ENCODE results near the gene TET3. TPM values are rescaled to one million over a fixed set of nuclear protein-coding genes. Genes with fewer than 3 reads are reported as not detected.

The TET3 gene
- total and polyA plus RNA-seq, 9 of the 15 experiments (the other 6 are each of a cell fraction or from before 2014, with no cell fraction given), result 0.35 to 16.3 (median 5.5) TPM

DNA sequence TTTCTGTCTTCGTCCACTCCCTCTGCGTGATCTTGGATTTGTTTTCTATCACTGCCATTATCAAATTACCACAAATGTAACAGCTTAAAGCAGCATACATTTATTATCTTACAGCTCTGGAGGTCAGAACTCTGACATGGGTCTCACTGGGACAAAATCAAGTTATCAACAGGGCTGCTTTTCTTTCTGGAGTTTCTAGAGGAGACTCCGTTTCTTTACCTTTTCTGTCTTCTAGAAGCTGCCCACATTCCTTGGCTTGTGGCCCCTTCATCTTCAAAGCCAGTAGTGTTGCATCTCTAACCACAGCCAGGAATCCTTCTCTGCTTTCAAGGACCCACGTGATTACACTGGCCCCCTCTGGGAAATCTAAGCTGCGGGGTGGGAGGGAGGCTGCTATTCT is 21.9 kb upstream of the TET3 start:
- no TSS peak for BruUV-seq (replicated peaks)
- intact Hi-C loops (cut with micrococcal nuclease) (no loop called here), in situ Hi-C loops (cut with MboI) (no loop called here)
- no peak overlapping the region for H3K4me2 ChIP-seq (ENCODE audit: insufficient read depth, low read length)
- H3K4me3 ChIP-seq, result no peak overlapping the region
- H3K79me2 ChIP-seq (ENCODE audit: control insufficient read depth, insufficient read depth, low read length), result no peaks in the 10 kb centered on the region
- FAIRE-seq (no peak), DNase-seq (ENCODE audit: extremely low read depth in 1 of 4, low spot score in 3 of 4) (no peak), ATAC-seq (no peak)
- no peak overlapping the region for H2AFZ ChIP-seq (ENCODE audit: low read depth, low read length)
- WGBS (ENCODE audit: insufficient coverage, low coverage, missing lambda C conversion rate), result 54% methylated on average over 5 of the region's 5 CpGs
- H3K9ac ChIP-seq (ENCODE audit: insufficient read depth in 1 of 2, low read depth in 2 of 2, low read length in 2 of 2), result no peak overlapping the region
- no peaks in the 10 kb centered on the region for H3K9me1 ChIP-seq (ENCODE audit: control insufficient read depth, insufficient read depth, low read length)
- no peaks in the 10 kb centered on the region for H4K20me1 ChIP-seq (replicated peaks; ENCODE audit: control insufficient read depth, insufficient read depth, low read length)
- TF ChIP-seq RBM25 (IDR thresholded peaks at IDR 0.05; ENCODE audit: low read depth, low read length, severe bottlenecking), result peak; percentile 47
- no peak for TF ChIP-seq ELF4 (CRISPR knock-in tag; IDR thresholded peaks at IDR 0.05)
- POLR2A ChIA-PET, result interaction anchor here (1.1 kb wide), 1 partner anchor 36 kb away, joined by 3 read pairs; the partner anchor contains the start of gene DGUOK
- peaks cover 21% of the 10 kb centered on the region; the same call in 2 of the 3 replicates for H3K36me3 ChIP-seq (ENCODE audit: control insufficient read depth, insufficient read depth, low read length)
- no peaks in the 10 kb centered on the region for H3K27me3 ChIP-seq (ENCODE audit: control insufficient read depth in 2 of 2, insufficient read depth in 2 of 2, low read length in 2 of 2)
- CTCF ChIA-PET (ENCODE audit: low intra/inter-chr PET ratio), result no interaction called here
- H3K4me1 ChIP-seq (replicated peaks in 1 of 2; ENCODE audit: control insufficient read depth in 2 of 2, insufficient read depth in 2 of 2, low read length in 2 of 2), result peaks cover 5 to 13% of the 10 kb centered on the region in 2 experiments; a peak in 3 of 5 replicates
- H3K27ac ChIP-seq (ENCODE audit: extremely low read depth, low read depth, low read length), result no peak overlapping the region
- H3K9me3 ChIP-seq (replicated peaks; ENCODE audit: control insufficient read depth, insufficient read depth, low read depth, low read length), result no peaks in the 10 kb centered on the region

DNA sequence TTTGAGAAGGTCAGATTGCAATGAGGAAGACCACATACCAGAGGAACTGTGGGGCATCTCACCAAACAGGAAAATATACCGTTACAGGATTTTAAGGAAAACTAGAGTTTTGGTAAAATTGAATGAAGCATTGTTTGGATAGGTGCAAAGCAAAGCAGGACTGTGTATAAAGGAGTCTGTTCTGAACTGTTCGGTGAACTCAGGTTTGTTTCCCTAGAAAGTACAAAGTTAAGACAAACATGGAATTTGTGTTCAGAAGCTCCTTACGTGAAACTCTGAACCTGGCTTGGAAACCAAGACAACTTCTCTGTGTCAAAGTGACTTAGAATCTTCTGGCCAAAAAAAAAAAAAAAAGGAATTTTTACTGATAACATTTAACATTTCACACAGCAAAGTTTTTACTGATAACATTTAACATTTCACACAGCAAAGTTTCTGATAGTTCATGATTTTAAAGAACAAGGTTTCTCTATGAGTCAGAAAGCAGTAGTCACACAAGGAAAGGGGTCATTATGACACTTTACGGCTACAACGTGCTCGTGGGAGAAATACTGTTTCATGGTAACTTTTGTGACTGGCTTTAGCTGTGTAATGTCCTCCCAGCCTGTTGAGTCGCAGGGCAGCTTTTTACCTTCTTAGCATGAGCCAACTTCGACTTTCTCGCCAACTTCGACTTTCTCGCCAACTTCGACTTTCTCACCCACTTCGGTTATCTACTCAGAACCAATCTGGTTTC is 21.2 kb upstream of the TET3 start:
- CTCF ChIA-PET (ENCODE audit: low intra/inter-chr PET ratio), result no interaction called here
- Histone ChIP-seq H4K20me1 (replicated peaks; ENCODE audit: control insufficient read depth, insufficient read depth, low read length) (no peaks in the 10 kb centered on the region), H3K9ac (ENCODE audit: insufficient read depth in 1 of 2, low read depth in 2 of 2, low read length in 2 of 2) (peak overlapping the region in 1 of 2 experiments; percentile 50; a peak in 1 of 4 replicates), H3K9me1 (ENCODE audit: control insufficient read depth, insufficient read depth, low read length) (no peaks in the 10 kb centered on the region), H3K36me3 (ENCODE audit: control insufficient read depth, insufficient read depth, low read length) (peaks cover 13% of the 10 kb centered on the region; the same call in 2 of the 3 replicates), H3K4me2 (ENCODE audit: insufficient read depth, low read length) (no peak overlapping the region), H3K27me3 (ENCODE audit: control insufficient read depth in 2 of 2, insufficient read depth in 2 of 2, low read length in 2 of 2) (no peaks in the 10 kb centered on the region), H3K9me3 (replicated peaks; ENCODE audit: control insufficient read depth, insufficient read depth, low read depth, low read length) (no peaks in the 10 kb centered on the region), H3K27ac (ENCODE audit: extremely low read depth, low read depth, low read length) (peak overlapping the region; percentile 6; the same call in 1 of the 3 replicates), H2AFZ (ENCODE audit: low read depth, low read length) (peak overlapping the region; percentile 10; the same call in 1 of the 2 replicates), H3K4me1 (replicated peaks in 1 of 2; ENCODE audit: control insufficient read depth in 2 of 2, insufficient read depth in 2 of 2, low read length in 2 of 2) (peaks cover 5 to 13% of the 10 kb centered on the region in 2 experiments; a peak in 3 of 5 replicates), H3K4me3 (no peak overlapping the region), H3K79me2 (ENCODE audit: control insufficient read depth, insufficient read depth, low read length) (no peaks in the 10 kb centered on the region)
- DNase-seq (ENCODE audit: extremely low read depth in 1 of 4, low spot score in 3 of 4) (no peak), ATAC-seq (peak; percentile 32; the same call in 1 of the 3 replicates), FAIRE-seq (peak; percentile 72)
- BruUV-seq (replicated peaks), result no TSS peak
- intact Hi-C loops (cut with micrococcal nuclease), result no loop called here
- POLR2A ChIA-PET, result interaction anchor here (1.1 kb wide), 1 partner anchor 37 kb away, joined by 3 read pairs; the partner anchor contains the start of gene DGUOK
- in situ Hi-C loops (cut with MboI), result no loop called here
- peak; percentile 41 for TF ChIP-seq FOSL1 (tag; conservative IDR thresholded peaks at IDR 0.05)
- TF ChIP-seq, protein P1, sequence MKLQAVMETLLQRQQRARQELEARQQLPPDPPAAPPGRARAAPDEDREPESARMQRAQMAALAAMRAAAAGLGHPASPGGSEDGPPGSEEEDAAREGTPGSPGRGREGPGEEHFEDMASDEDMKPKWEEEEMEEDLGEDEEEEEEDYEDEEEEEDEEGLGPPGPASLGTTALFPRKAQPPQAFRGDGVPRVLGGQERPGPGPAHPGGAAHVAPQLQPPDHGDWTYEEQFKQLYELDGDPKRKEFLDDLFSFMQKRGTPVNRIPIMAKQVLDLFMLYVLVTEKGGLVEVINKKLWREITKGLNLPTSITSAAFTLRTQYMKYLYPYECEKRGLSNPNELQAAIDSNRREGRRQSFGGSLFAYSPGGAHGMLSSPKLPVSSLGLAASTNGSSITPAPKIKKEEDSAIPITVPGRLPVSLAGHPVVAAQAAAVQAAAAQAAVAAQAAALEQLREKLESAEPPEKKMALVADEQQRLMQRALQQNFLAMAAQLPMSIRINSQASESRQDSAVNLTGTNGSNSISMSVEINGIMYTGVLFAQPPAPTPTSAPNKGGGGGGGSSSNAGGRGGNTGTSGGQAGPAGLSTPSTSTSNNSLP (IDR thresholded peaks at IDR 0.05; ENCODE audit: borderline replicate concordance, low read depth, low read length), result no peak
- TF ChIP-seq ZBTB12 (CRISPR knock-in tag; IDR thresholded peaks at IDR 0.05), result no peak
- peak; percentile 33 for TF ChIP-seq ZFP36 (IDR thresholded peaks at IDR 0.05; ENCODE audit: low read depth, low read length, partially characterized antibody)
- no peak for TF ChIP-seq NR2F6 (CRISPR knock-in tag; IDR thresholded peaks at IDR 0.05)
- 48% methylated on average over 13 of the region's 13 CpGs for WGBS (ENCODE audit: insufficient coverage, low coverage, missing lambda C conversion rate)

Measured in K562 (cell line).